ENCODE measurements around the gene TP53BP2. TPM values are rescaled to one million over a fixed set of nuclear protein-coding genes. Genes with fewer than 3 reads are reported as not detected.

TP53BP2 gene
- total and polyA plus RNA-seq, 4 donors = 3.9 to 26.8 (median 13.0) TPM

- no peak for TF ChIP-seq ATF3 (IDR thresholded peaks at IDR 0.05)
- no peak for TF ChIP-seq RAD21 (IDR thresholded peaks at IDR 0.05)
- TF ChIP-seq GABPA (IDR thresholded peaks at IDR 0.05 in 1 of 2, conservative IDR thresholded peaks at IDR 0.05 in 1 of 2) = no peak
- no peak for TF ChIP-seq ZBTB33 (IDR thresholded peaks at IDR 0.05)
- TF ChIP-seq HNF4G (IDR thresholded peaks at IDR 0.05) = no peak
- no peak for TF ChIP-seq EGR1 (IDR thresholded peaks at IDR 0.05; ENCODE audit: low read depth in 2 of 2)
- no peak for TF ChIP-seq NR2F2 (IDR thresholded peaks at IDR 0.05)
- no peak for TF ChIP-seq YY1 (IDR thresholded peaks at IDR 0.05)
- TF ChIP-seq MAX (IDR thresholded peaks at IDR 0.05) = no peak
- TF ChIP-seq RXRA (IDR thresholded peaks at IDR 0.05) = no peak
Measured at GRCh38 chr1:223859058-223859457, 13.3 kb upstream of the TP53BP2 start (continued).

GRCh38 chr1:223856386-223856785, 10.6 kb upstream of the TP53BP2 start:
- Histone ChIP-seq H3K9me3 (ENCODE audit: control insufficient read depth in 4 of 4, low read length in 3 of 4) (no peaks in the 10 kb centered on the region), H3K9ac (ENCODE audit: low read depth in 1 of 2, low read length in 2 of 2) (no peak overlapping the region), H3K27ac (ENCODE audit: low read depth in 1 of 2, low read length in 2 of 2) (no peak overlapping the region), H3K4me1 (ENCODE audit: control insufficient read depth in 4 of 4, insufficient read depth in 4 of 4, low read length in 3 of 4) (no peaks in the 10 kb centered on the region), H3K36me3 (ENCODE audit: control insufficient read depth in 4 of 4, insufficient read depth in 3 of 4, low read depth in 1 of 4, low read length in 3 of 4) (no peaks in the 10 kb centered on the region), H3K27me3 (ENCODE audit: control insufficient read depth in 4 of 4, insufficient read depth in 4 of 4, low read length in 3 of 4) (no peaks in the 10 kb centered on the region), H3K4me3 (ENCODE audit: low read depth in 1 of 3, low read length in 3 of 3) (no peak overlapping the region)
- TF ChIP-seq GABPA (IDR thresholded peaks at IDR 0.05 in 1 of 2, conservative IDR thresholded peaks at IDR 0.05 in 1 of 2) (no peak), EGR1 (IDR thresholded peaks at IDR 0.05; ENCODE audit: low read depth in 2 of 2) (no peak), REST (IDR thresholded peaks at IDR 0.05) (no peak), RXRA (IDR thresholded peaks at IDR 0.05) (no peak), YY1 (IDR thresholded peaks at IDR 0.05) (no peak), TAF1 (conservative IDR thresholded peaks at IDR 0.05) (no peak), CTCF (IDR thresholded peaks at IDR 0.05; ENCODE audit: low read depth, low read length, missing input control) (no peak), HNF4G (IDR thresholded peaks at IDR 0.05) (no peak), JUND (IDR thresholded peaks at IDR 0.05) (no peak), RAD21 (IDR thresholded peaks at IDR 0.05) (no peak), MAX (IDR thresholded peaks at IDR 0.05) (no peak), SP1 (IDR thresholded peaks at IDR 0.05) (no peak), ATF3 (IDR thresholded peaks at IDR 0.05) (no peak), HNF4A (conservative IDR thresholded peaks at IDR 0.05) (no peak), FOXA2 (IDR thresholded peaks at IDR 0.05) (no peak), FOXA1 (IDR thresholded peaks at IDR 0.05) (no peak)
- DNase-seq (ENCODE audit: low spot score) = no peak
- WGBS = 96% methylated on average over 17 of the region's 17 CpGs

All from liver (tissue), 9 donors.